NCI-H2171 (cell line): ENCODE results near the gene PLS1.
"Not testable (repeated sequence)": the region's sequence is repeated elsewhere in the genome, so short reads cannot be mapped to it uniquely, and the experiment has no call there.

Experiments used
- DNase-seq: peaks from one replicate; lab custom pipeline; 2025; lab: John Stamatoyannopoulos, UW

Gene PLS1

DNA sequence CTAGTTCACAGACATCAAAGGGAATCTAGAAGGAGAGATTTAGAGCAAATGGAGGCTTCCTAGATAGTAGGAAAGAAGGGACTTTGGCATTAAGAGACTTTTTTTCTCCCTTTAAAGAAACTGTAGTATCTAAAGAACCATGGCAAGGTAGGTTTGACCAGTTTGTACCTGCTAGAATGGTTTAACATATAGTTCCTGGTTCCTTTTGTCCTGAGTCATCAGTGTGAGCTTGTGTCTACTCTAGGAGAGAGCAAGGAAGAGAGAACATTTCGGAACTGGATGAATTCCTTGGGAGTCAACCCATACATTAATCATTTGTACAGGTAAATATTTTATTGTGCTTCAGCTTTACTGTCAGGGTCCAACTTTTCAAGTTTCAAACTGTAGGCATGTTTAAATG, 98.0 kb downstream of the PLS1 start:
- DNase-seq = no peak

DNA sequence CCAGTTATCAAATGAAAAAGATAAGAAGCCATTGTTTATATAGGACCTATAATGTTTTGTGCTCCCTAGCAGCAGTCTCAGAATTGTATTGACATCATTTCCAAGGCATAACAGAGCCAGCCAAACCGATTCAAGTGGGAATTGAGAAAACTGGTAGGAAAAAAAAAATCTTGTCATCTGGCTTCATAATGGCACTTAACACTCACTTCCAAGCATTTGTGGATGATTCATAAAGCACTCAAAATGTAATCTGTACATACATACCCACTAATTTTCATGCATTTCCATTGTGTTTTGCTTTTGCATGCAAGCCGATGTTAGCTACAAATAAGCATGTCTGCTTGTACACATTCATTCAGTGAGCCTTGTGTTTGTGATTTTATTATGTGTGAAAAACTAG, 109.0 kb downstream of the PLS1 start:
- peak; percentile 3 for DNase-seq

DNA sequence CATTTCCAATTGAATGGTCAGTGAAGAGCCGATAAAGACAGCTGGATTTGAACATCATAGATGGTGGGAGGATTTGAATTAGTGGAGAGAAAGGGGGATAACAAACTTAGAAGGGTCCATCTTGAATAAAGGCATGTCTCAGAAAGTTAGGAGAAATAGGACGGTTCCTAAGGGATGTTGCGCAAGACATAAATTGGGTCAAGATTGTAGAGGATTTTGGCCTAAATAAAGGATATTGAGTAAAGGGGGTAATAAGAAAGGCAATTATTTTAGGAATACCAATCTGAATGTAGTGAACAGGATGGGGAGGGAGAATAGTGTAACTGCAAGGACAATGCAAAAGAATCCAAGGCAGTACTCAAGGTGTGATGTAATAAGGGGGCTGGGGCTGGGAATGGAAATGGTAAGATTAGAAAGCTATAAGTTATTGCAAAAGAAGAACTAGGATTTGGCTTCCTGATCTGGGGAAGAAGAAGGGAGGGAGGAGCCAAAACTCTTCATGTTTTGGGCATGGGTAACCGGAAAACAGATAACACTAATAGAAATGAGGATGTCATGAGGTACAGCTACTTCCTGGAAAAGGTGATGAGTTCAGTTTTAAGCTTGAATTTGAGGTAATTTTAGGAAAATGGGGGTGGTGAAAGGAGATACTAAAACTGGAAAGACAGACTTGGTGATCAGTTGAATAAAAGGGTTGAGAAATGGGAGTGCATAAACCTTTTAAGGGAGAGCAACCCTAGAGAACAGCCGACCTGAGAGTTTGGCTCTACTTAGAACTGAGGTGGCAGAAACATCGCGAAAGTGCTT, 110.3 kb downstream of the PLS1 start:
- DNase-seq = no peak

DNA sequence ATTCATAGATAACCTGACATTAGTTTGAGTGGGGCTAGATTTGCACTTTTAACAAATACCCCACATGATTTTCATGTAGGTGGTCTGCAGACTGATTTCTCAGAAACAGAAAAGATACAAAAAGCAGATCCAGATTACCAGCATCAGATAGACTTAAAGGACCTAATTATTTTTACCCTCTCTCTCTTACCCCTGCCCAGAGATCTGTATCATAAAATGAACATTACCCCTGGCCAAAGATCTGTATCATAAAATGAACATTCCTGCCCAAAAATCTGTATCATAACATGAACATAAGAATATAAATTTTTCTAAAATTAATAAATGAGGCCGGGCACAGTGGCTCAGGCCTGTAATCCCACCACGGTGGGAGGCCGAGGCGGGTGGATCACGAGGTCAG, 113.0 kb downstream of the PLS1 start:
- DNase-seq = no peak

DNA sequence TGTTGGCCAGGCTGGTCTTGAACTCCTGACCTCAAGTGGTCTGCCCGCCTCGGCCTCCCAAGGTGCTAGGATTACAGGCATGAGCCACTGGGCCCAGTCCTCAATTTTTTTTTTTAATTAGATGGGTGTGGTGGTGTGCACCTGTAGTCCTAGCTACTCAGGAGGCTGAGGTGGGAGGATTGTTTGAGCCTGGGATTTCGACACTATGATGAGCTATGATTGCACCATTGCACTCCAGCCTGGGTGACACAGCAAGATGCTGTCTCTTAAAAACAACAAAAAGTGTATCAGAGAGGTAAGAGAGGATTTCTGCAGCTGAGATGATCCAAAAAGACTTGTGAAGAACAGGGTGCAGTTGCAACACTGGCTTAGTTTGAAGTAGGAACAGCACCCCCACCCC, 118.7 kb downstream of the PLS1 start:
- not testable (repeated sequence) for DNase-seq

DNA sequence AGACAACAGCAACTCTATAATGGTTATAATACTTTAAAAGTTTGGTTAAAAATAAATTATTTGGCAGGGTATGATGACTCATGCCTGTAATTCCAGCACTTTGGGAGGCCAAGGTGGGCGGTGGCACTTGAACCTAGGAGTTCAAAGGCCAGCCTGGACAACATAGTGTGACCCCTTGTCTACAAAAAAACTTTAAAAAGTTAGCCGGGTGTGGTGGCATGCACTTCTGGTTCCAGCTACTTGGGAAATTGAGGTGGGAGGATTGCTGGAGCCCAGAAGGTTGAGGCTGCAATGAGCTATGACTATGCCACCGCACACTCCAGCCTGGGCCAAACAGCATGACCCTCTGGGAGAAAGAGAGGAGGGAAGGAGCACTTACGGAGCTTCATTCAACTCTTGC, 119.9 kb downstream of the PLS1 start:
- DNase-seq = no peak

DNA sequence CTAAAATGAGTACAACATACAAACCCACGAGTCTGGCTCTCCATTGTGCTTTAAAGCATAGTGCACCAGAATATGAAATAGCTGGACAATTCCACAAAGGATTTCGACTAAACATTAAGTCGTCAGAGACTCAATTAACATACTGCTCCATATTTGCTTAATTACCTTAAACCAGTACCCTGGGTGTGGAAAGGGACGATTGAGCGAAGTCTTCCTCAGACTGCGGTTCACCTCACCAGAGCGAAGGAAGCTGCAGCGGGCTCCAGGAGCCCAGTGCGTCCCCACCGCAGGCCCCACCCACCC, 127.4 kb downstream of the PLS1 start:
- DNase-seq = no peak

DNA sequence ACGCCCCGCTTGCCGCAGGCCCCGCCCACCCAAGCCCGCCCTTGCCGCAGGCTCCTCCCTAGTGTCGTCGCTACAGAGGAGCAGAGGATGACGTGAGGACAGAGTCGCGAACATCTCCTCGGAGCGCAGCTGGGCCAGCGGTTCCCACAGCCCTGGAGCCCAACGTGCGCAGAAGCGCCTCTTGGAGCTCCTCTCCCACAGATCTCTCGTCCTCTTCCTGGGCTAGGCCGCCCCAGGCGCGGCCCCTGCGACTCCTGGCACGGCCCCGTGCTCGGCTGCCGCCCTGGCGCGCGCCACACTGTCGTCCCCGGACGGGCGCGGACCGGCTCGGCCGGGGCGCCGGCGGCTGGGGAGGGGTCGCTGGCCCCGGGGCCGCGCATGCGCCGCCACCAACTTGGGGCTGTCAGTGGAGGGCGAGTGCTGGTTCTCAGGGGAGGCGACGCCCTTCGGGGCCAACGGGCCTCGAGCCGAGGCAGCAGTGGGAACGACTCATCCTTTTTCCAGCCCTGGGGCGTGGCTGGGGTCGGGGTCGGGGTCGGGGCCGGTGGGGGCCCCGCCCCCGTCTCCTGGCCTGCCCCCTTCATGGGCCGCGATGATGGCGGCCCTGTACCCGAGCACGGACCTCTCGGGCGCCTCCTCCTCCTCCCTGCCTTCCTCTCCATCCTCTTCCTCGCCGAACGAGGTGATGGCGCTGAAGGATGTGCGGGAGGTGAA, 127.9 kb downstream of the PLS1 start, which contains the start of gene TRPC1:
Gene TRPC1 (plus strand): TSS at position 67 of the 714 bp plus-strand sequence. CDS start 526 bp downstream, at position 593.
- peak; percentile 88 for DNase-seq

DNA sequence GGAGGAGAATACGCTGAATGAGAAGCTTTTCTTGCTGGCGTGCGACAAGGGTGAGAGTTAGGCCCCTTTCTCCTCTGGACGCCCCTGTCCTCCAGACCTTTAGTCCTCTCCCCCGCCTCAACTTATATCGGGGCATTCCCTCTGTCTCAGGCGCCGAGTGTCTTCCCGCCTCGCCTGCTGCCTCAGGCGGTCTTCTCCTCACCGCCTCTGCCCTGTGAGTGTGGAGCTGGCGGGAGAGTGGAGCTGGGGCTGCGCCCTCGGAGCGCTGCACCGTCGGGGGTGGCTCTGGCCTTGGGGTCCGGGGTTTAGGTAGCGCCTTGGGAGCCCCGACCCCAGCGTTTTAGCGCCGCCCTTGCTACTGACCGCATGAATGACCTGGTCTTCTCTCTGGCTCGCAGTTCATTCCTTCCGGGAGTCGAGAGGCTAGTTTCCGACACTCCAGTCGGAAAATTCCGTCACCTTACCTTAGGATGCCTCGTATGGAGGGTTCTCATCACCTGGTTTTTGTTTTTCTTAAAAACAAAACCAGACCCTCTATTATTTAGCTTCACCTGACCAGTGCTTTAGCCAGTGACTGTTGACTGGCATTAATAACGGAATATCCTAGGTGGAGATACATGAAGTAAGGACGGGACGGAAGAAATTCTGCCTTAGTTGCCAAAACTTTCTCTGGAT, 128.6 kb downstream of the PLS1 start:
- DNase-seq = peak; percentile 4

DNA sequence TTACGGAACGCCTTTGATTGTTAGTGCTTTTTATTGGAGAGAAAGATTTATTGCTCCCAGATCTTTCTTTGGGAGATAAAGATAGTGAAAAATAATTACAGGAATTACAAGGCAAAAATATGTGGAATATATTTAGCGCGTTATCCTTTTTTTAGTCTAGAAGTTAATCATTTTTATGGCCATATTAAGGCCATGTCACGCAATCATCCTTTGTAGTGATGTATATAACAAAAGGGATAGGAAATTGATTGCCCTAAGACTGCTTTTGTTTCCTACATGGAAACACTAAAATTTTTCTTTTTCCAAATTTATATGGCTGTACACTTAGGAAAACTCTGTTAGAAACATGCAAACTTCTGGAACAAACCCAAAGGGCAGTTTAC, 129.2 kb downstream of the PLS1 start:
- no peak for DNase-seq

DNA sequence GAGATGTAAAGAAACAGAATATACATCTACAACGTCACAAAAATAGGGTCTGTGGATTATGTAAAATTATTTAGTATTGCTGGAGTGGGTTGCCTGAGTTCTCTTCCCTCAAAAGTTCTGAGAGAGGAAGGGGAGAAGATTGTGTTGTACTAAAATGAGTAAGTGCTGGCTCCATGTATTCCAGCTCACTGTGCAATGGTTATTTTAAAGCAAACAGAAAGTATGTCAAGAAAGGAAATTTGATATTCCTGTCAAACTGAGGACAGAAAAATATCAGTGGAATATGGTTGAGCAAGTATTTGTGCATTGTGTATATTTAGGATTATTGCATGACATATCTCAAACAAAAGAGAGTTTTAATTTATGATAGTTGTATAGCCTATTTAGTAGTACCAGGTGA, 129.8 kb downstream of the PLS1 start:
- no peak for DNase-seq

DNA sequence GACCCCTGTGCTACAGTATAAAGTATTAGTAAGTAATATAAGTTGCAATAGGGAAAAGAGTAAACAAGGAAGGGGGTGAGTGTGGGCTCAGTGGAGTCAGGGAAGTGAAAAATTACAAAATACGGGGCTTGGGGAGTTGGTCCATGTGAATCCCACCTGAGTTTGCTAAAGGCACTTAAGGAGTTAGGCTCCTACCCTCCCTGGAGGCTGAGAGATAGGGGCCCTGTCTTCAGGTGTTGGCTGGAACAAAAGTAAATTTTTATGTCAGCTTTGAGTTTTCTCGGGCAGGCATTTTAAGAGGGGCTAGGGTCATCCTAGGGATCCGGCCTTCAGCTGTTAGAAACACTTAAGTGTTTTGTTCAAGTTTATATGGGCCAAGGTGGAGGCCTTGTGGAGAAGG, 135.9 kb downstream of the PLS1 start:
- DNase-seq = no peak

DNA sequence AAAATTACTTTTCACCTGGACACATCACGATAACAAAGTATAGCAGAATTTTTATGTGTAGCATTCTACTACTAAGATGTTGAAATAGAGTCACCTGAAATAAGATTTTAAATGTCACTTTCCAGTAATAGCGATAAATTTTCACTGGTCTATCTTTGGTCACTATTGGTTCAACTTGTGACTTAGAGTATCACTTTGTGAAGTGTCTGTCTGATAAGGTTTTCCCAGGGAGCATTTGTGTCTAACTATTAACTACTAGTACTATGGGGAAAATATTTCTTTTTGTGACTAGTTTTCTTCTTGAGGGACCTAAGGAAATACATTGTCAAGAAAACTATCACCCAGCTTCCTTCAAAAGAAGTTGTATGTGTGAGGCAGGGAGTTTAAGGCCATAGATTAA, 138.6 kb downstream of the PLS1 start:
- no peak for DNase-seq

DNA sequence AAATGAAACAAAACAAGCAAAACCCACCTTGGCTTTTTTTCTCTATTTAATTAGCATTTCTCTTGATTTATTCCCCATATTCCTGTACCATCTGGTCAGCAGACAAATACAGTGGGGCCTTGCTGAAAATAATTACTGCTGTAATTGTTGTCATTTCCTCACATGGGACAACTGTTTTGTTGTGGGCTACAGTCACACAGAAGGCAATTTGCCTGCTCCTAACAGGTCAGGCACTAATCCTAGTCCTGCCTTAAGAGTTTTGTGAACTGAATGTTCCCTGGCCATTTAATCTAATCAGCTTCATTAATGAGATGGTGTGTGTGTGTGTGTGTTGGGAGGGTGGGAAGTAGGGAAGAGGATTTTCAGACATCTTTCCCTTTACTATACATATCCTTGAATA, 139.3 kb downstream of the PLS1 start:
- no peak for DNase-seq

DNA sequence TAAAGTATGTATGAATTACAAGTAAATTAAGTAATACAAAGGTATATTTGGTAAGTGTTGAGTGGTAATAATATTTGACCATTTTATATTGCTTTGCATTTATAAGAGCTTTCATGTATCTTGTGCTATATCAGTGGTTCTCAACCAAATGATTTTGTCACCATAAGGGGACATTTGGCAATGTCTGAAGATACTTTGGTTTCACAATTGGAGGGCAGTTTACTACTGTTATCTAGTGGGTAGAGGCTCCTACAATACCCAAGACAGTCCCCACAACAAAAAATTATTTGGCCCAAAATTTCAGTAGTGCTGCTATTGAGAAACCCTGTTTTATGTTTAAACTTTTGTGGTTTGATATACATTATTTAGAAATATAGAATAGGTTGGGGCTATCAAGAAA, 142.2 kb downstream of the PLS1 start:
- no peak for DNase-seq

DNA sequence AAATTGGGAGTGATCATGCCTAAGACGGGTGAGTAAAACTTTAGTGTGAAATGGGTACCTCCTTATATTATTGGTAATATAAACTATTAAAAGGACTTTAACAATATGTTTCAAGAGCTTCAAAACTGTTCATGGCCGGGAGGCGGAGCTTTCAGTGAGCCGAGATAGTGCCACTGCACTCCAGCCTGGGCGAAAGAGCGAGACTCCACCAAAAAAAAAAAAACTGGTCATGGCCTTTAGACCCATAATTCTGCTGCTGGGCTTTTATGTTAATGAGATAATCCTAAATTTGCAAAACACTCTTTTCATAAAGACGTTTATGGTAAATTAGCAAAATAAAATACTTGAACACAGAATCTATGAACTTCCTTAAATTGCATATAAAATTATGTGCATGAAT, 150.5 kb downstream of the PLS1 start:
- no peak for DNase-seq

DNA sequence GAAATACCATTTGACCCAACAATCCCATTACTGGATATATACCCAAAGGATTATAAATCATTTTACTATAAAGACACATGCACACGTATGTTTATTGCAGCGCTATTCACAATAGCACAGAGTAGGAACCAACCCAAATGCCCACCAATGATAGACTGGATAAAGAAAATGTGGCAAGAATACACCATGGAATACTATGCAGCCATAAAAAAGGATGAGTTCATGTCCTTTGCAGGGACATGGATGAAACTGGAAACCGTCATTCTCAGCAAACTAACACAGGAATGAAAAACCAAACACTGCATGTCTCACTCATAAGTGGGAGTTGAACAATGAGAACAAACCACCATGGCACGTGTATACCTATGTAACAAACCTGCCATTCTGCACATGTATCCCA, 154.3 kb downstream of the PLS1 start:
- DNase-seq = not testable (repeated sequence)

DNA sequence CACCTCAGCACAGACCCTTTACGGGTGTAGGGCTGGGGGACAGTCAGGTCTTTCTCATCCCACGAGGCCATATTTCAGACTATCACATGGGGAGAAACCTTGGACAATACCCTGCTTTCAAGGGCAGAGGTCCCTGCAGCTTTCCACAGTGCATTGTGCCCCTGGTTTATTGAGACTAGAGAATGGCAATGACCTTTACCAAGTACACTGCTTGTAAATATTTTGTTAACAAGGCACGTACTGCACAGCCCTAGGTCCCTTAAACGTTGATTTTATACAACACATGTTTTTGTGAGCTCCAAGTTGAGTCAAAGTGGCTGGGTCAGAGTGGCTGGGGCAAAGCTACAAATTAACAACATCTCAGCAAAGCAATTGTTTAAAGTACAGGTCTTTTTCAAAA, 156.4 kb downstream of the PLS1 start:
- not testable (repeated sequence) for DNase-seq

DNA sequence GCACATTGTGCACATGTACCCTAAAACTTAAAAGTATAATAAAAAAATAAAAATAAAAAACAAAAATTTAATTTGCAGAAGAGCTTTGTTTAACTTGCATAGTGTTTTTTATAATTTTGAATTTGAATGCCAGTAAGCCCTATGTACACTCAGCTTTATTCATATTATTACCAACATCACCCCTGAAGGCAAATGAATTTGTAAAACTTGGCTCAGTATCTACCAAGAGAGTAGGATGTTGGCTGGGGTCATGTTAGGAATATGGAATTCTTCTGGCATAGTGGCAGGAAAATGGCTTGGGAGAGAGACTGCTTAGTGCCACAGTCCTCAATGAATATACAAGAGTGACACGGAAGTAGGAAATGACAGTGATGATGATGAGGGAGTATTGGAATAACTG, 158.3 kb downstream of the PLS1 start:
- no peak for DNase-seq
